ENCODE results near the gene RAP1A. TPM values are rescaled to one million over a fixed set of nuclear protein-coding genes. Genes with fewer than 3 reads are reported as not detected.

Gene RAP1A
- total RNA-seq, 4 donors from 2014 or later = 61.4 to 167 (median 95.0) TPM

- no peak for TF ChIP-seq CTCF (IDR thresholded peaks at IDR 0.05; ENCODE audit: low read depth)
Observed at GRCh38 chr1:111742938-111743549, 123.5 kb downstream of the RAP1A start.

- no peak for TF ChIP-seq CTCF (IDR thresholded peaks at IDR 0.05; ENCODE audit: low read depth)
Observed at GRCh38 chr1:111743679-111744101, 124.1 kb downstream of the RAP1A start.

- no peak for TF ChIP-seq CTCF (IDR thresholded peaks at IDR 0.05; ENCODE audit: low read depth)
Observed at GRCh38 chr1:111745675-111746613, 126.4 kb downstream of the RAP1A start.

- TF ChIP-seq CTCF (IDR thresholded peaks at IDR 0.05; ENCODE audit: low read depth) = no peak
Observed at GRCh38 chr1:111746614-111746999, 127.0 kb downstream of the RAP1A start.

GRCh38 chr1:111747282-111747734 is 127.7 kb downstream of the RAP1A start:
- TF ChIP-seq CTCF (IDR thresholded peaks at IDR 0.05; ENCODE audit: low read depth) = no peak

- no peak for TF ChIP-seq CTCF (IDR thresholded peaks at IDR 0.05; ENCODE audit: low read depth)
Observed at GRCh38 chr1:111747947-111748346, 128.4 kb downstream of the RAP1A start.

- TF ChIP-seq CTCF (IDR thresholded peaks at IDR 0.05; ENCODE audit: low read depth) = no peak
Observed at GRCh38 chr1:111749628-111750027, 130.0 kb downstream of the RAP1A start.
